Mucosa of descending colon (tissue), 3 donors: ENCODE measurements around the gene ELP5. TPM values are rescaled to one million over a fixed set of nuclear protein-coding genes. Genes with fewer than 3 reads are reported as not detected.

Experiments
- ATAC-seq: fragments of 200-7000 bp; cut with Tn5 transposase; one replicate; pipeline ENCODE4 v1.9.1; 2020; ENCODE audit warnings: mild to moderate bottlenecking, moderate library complexity
- DNase-seq, 3 donors: peaks; one replicate each; pipeline ENCODE4 v3.0.0-alpha.2; 2020
- H3K36me3 ChIP-seq: fragments of 200-600 bp; one replicate; pipeline ENCODE4 v1.8.0; 2021; ENCODE audit warnings: low read depth, mild to moderate bottlenecking
- H3K4me1 ChIP-seq: fragments of 200-600 bp; one replicate; pipeline ENCODE4 v1.8.0; 2021; ENCODE audit warnings: low read depth, mild to moderate bottlenecking
- H3K4me3 ChIP-seq: fragments of 200-600 bp; one replicate; pipeline ENCODE4 v1.8.0; 2021; ENCODE audit warnings: mild to moderate bottlenecking
- H3K9me3 ChIP-seq: fragments of 200-600 bp; one replicate; pipeline ENCODE4 v1.8.0; 2021; ENCODE audit warnings: mild to moderate bottlenecking
- intact Hi-C, 2 donors: fragments of 100-400 bp; cut with DNase I in 1 of 2; cut with micrococcal nuclease in 1 of 2; formaldehyde crosslinking; loops; one replicate each; pipeline versions ENCODE4 v1.11.0 to v1.11.1; 2022; cut with DNase I, micrococcal nuclease
- total RNA-seq, 3 donors: library from RNA; stranded (reverse); fragmentation: NEBNext Ultra II Directional in 2 of 3; extraction: Animal tissue kit (Norgen Biotek cat#: 25700) in 2 of 3; gene quantifications; one replicate each; pipeline versions ENCODE4 v1.2.1 to v1.2.4, GENCODE V29; 2021 to 2023
- TF ChIP-seq, protein P1 (sequence below): fragments of 200-600 bp; IDR thresholded peaks from one replicate; pipeline ENCODE4 v1.8.0; 2022; ENCODE audit warnings: antibody characterized with exemption, mild to moderate bottlenecking
- donor health status: DM: no; HTN: no; CAD: no; lungs with moderate emphysema.
- donor health status: DM: no; HTN: no; CAD: no.
- donor health status: DM: no; HTN: yes; CAD: no.

Gene ELP5
- total RNA-seq, 3 donors from 2014 or later = 34.9 to 45.6 (median 42.2) TPM

DNA sequence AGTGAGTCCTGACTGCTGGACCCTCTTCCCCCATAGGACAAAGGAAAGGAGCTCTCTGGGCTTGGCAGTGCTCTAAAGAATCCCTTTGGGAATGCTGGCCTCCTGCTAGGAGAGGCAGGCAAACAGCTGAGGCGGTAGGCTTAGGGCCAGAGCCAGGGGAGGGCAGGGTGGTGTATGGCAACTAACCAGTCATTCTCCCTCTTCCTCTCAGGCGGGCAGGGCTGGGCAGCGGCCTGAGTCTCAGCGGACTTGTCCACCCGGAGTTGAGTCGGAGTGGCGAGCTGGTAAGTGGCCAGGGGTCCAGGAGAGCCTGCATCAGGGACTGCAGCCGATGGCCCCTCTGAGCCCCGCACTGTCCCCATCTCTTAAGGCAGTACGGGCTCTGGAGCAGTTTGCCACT, 27.9 kb upstream of the ELP5 start:
- peaks cover 21% of the 10 kb centered on the region for H3K4me1 ChIP-seq
- intact Hi-C loops = no loop called here
- H3K4me3 ChIP-seq = no peak overlapping the region
- H3K36me3 ChIP-seq = peaks cover 18% of the 10 kb centered on the region
- TF ChIP-seq, protein P1, sequence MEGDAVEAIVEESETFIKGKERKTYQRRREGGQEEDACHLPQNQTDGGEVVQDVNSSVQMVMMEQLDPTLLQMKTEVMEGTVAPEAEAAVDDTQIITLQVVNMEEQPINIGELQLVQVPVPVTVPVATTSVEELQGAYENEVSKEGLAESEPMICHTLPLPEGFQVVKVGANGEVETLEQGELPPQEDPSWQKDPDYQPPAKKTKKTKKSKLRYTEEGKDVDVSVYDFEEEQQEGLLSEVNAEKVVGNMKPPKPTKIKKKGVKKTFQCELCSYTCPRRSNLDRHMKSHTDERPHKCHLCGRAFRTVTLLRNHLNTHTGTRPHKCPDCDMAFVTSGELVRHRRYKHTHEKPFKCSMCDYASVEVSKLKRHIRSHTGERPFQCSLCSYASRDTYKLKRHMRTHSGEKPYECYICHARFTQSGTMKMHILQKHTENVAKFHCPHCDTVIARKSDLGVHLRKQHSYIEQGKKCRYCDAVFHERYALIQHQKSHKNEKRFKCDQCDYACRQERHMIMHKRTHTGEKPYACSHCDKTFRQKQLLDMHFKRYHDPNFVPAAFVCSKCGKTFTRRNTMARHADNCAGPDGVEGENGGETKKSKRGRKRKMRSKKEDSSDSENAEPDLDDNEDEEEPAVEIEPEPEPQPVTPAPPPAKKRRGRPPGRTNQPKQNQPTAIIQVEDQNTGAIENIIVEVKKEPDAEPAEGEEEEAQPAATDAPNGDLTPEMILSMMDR = no peak
- no peaks in the 10 kb centered on the region for H3K9me3 ChIP-seq
- ATAC-seq (no peak), DNase-seq (peak in 1 of 3 donors; percentile 28)

- ATAC-seq (no peak), DNase-seq (peak in 2 of 3 donors; percentile 26 to 28)
- peaks cover 18% of the 10 kb centered on the region for H3K36me3 ChIP-seq
- intact Hi-C loops = no loop called here
- peaks cover 16% of the 10 kb centered on the region for H3K4me1 ChIP-seq
- TF ChIP-seq, protein P1 = no peak
- H3K9me3 ChIP-seq = no peaks in the 10 kb centered on the region
- no peak overlapping the region for H3K4me3 ChIP-seq
These were observed 27.3 kb upstream of the ELP5 start for GRCh38 chr17:7224661-7225111.

GRCh38 chr17:7225711-7226331, 26.2 kb upstream of the ELP5 start:
- TF ChIP-seq, protein P1 = no peak
- DNase-seq (peak in 1 of 3 donors; percentile 46), ATAC-seq (no peak)
- no peak overlapping the region for H3K4me3 ChIP-seq
- no peaks in the 10 kb centered on the region for H3K9me3 ChIP-seq
- H3K4me1 ChIP-seq = peaks cover 9% of the 10 kb centered on the region
- peaks cover 18% of the 10 kb centered on the region for H3K36me3 ChIP-seq
- intact Hi-C loops = no loop called here

- intact Hi-C loops = no loop called here
- H3K4me3 ChIP-seq = no peak overlapping the region
- ATAC-seq = no peak
- peaks cover 18% of the 10 kb centered on the region for H3K36me3 ChIP-seq
- H3K9me3 ChIP-seq = no peaks in the 10 kb centered on the region
- peak in 1 of 3 donors; percentile 57 for DNase-seq
- peaks cover 1% of the 10 kb centered on the region for H3K4me1 ChIP-seq
- TF ChIP-seq, protein P1 = no peak
These were observed 25.0 kb upstream of the ELP5 start for GRCh38 chr17:7226721-7227710.

- no peak for ATAC-seq
- DNase-seq = peak in 1 of 3 donors; percentile 48
- Histone ChIP-seq H3K4me1 (peaks cover 14% of the 10 kb centered on the region), H3K36me3 (peaks cover 18% of the 10 kb centered on the region), H3K9me3 (no peaks in the 10 kb centered on the region), H3K4me3 (no peak overlapping the region)
- intact Hi-C loops = no loop called here
- TF ChIP-seq, protein P1 = no peak
These were observed 23.1 kb upstream of the ELP5 start for GRCh38 chr17:7228920-7229319.
